SK-N-SH (cell line): ENCODE measurements around the gene MXRA5.

Source experiments
- CTCF ChIP-seq: fragments of 200-600 bp; sonication (generic); IDR thresholded peaks from 2 replicates; pipeline ENCODE4 v1.6.1; 2017; ENCODE audit warnings: antibody characterized with exemption, mild to moderate bottlenecking, moderate library complexity
- EP300 ChIP-seq, 2 experiments: IDR thresholded peaks; 2 replicates each; pipeline versions ENCODE4 v1.4.0 to v1.6.1; 2012; ENCODE audit warnings: borderline replicate concordance in 1 of 2, low read depth in 1 of 2, low read length in 1 of 2
- FOXJ3 ChIP-seq: sonication (generic); formaldehyde crosslinking; IDR thresholded peaks from 2 replicates; pipeline ENCODE4 v1.5.1; 2020; ENCODE audit warnings: mild to moderate bottlenecking, missing genetic modification reagents
- FOXM1 ChIP-seq: IDR thresholded peaks from 2 replicates; pipeline ENCODE4 v1.4.0; 2012; ENCODE audit warnings: low read depth, mild to moderate bottlenecking
- MXI1 ChIP-seq: IDR thresholded peaks from 2 replicates; pipeline ENCODE4 v1.6.1; 2012; ENCODE audit warnings: mild to moderate bottlenecking, low read depth, low read length, improper control_type of control experiment

GRCh38 chrX:3360881-3361280, 14.4 kb upstream of the MXRA5 start:
- TF ChIP-seq FOXM1 (no peak), EP300 (IDR thresholded peaks at IDR 0.05; ENCODE audit: borderline replicate concordance in 1 of 2, low read depth in 1 of 2, low read length in 1 of 2) (no peak), CTCF (no peak), FOXJ3 (CRISPR knock-in tag) (no peak), MXI1 (no peak)
